Retinal pigment epithelial cell (primary cell): ENCODE measurements around the gene ST3GAL3.

Experiments
- DNase-seq: peaks from one replicate; pipeline ENCODE4 v3.0.0-alpha.2; 2010; ENCODE audit warnings: low read depth
- H3K4me3 ChIP-seq: 2 replicates; pipeline ENCODE4 v1.5.1; 2011; ENCODE audit warnings: mild to moderate bottlenecking, low read length, control low read depth, moderate library complexity
- TF ChIP-seq, protein P1 (sequence below): conservative IDR thresholded peaks from 2 replicates; pipeline ENCODE4 v1.5.1; 2011; ENCODE audit warnings: low read depth, low read length, control low read depth, inconsistent platforms

The ST3GAL3 gene

DNA sequence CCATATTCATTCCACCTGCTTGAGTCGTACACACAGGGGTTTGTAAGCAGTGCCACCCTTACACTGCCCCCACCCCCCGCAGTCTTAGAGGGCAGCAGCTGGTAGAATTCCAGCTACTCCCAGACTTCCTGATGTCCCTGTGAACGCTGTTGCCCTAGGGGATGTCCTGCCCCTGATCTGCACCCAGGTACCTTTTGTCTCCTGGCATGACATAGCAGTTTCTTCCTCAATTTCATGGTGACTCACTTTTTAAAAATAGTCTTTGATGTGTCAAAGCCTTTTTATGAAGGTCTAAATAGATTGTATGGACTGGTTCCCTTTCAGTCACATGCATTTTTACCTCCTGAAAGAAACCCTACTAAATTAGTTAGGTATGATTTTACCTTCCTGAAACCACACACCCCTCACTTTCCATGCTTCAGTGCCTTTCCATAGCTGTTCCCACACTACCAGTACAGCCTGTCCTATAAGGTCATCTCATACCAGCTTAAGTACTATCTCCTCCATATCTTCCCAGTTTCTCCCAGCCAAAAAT is 76.4 kb downstream of the ST3GAL3 start:
- TF ChIP-seq, protein P1, sequence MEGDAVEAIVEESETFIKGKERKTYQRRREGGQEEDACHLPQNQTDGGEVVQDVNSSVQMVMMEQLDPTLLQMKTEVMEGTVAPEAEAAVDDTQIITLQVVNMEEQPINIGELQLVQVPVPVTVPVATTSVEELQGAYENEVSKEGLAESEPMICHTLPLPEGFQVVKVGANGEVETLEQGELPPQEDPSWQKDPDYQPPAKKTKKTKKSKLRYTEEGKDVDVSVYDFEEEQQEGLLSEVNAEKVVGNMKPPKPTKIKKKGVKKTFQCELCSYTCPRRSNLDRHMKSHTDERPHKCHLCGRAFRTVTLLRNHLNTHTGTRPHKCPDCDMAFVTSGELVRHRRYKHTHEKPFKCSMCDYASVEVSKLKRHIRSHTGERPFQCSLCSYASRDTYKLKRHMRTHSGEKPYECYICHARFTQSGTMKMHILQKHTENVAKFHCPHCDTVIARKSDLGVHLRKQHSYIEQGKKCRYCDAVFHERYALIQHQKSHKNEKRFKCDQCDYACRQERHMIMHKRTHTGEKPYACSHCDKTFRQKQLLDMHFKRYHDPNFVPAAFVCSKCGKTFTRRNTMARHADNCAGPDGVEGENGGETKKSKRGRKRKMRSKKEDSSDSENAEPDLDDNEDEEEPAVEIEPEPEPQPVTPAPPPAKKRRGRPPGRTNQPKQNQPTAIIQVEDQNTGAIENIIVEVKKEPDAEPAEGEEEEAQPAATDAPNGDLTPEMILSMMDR, result no peak
- DNase-seq, result no peak
- no peak overlapping the region for H3K4me3 ChIP-seq

DNA sequence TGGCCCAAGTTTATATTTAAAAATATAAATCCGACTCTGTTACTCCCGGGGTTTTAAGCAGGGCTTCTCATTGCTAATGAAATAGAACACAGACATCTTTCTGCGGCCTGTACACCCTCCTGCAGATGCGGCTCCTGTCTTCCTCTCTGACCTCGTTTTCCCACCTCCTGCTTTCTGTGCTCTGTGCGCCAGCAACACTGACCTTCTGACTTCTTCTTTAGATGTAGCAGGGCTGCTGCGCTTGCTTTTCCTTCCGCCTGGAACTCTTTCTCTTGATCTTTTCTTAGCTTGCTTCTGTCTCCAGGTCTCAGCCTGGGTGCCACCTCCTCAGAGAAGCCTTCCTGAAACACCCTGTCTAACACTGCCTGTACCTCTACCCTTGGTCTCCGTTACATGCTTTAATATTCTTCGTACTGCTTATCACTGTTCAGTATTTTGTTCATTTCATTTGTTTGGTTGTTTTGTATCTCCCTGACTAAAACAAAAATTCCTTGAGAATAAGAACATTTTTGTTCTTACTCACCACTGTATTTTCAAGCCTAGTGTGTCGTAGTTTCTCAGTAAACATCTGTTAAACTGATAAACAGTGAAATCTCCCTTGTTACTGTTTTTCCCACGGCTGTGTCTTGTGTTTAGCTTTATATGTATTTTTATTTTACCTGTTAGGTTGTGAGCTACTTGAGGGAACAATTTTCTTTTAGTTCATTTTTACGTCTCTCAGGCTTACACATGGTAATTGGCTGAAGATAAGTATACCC is 79.0 kb downstream of the ST3GAL3 start:
- TF ChIP-seq, protein P1, result no peak
- no peak for DNase-seq

DNA sequence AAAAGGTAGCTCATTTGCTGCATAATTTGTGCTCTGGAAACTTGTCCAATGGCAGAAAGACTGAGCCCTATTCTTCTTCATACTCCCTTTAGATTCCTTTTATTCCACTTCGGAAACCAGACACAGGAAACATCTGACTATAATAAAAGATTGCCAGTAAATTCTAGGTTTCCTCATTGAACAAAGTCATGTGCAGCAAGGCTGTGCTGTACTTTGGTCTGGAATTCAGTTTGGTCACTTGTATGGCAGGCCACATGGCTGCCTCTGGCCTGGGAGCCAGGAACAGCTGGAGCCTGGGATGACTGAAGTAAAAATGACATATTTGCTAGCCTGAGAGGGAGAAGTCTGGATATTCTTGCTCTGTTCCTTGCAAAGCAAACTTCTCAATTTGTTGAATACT is 79.6 kb downstream of the ST3GAL3 start:
- TF ChIP-seq, protein P1, result no peak
- no peak overlapping the region for H3K4me3 ChIP-seq
- DNase-seq, result no peak

More for the DNA sequence above, 79.0 kb downstream of the ST3GAL3 start:
- H3K4me3 ChIP-seq, result no peak overlapping the region

DNA sequence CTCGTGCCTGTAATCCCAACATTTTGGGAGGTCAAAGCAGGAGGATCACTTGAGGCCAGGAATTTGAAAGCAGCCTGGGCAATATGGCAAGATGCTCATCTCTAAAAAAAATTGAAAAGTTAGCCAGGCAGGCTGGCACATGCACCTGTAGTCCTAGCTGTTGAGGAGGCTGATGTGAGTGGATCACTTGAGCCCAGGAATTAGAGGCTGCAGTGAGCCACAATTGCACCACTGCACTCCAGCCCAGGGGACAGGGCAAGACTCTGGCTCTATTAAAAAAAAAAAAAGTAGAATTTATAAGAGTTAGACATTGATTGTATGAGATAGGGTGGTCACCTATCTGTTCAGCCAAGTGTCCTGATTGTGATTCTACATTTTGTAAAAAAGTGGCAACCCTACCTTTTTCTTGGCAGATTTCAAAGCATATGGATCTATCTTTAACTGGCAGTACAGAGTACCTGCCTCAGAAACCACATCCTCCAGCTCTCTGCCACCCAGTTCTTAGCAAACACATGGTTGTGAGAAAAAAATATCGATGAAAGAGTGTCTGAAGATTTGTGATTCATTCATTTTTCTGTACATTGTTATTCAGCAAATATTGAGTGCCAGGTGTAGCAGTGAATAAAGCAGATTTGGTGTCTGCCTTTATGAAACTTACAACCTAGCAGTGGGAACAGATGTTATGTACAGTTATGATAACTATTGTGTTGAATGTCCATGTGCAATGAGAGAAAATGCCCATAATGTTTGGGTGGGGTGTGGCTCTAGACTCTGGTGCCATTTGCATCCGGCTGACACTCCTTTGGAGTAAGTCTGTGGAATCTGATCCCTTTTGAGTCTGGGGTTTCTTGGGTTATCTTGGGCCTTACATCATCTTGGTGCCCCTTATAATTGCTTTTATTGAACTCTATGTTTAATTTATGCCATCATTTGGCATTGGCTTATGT is 82.5 kb downstream of the ST3GAL3 start:
- DNase-seq, result no peak
- TF ChIP-seq, protein P1, result no peak

DNA sequence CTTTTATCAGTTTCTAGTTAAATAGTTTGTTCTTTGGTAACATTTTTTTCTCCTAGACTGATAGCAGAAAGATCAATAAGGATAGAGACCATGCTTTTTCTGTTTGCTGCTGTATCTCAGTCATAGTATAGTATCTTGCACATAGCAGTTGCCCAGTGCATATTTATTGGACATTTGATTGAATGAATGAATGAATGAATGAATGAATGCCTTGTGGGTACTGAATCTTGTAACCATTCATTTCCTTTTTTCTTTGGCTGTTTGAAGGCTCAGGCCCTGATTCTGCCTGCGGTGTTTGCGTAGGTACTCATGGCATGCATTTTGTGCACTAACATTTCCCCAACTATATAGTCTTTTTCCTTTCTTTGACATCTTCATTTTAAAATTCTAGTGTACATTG is 83.9 kb downstream of the ST3GAL3 start:
- H3K4me3 ChIP-seq, result no peak overlapping the region
- TF ChIP-seq, protein P1, result no peak
- DNase-seq, result no peak

More for the DNA sequence above, 82.5 kb downstream of the ST3GAL3 start:
- H3K4me3 ChIP-seq, result no peak overlapping the region

DNA sequence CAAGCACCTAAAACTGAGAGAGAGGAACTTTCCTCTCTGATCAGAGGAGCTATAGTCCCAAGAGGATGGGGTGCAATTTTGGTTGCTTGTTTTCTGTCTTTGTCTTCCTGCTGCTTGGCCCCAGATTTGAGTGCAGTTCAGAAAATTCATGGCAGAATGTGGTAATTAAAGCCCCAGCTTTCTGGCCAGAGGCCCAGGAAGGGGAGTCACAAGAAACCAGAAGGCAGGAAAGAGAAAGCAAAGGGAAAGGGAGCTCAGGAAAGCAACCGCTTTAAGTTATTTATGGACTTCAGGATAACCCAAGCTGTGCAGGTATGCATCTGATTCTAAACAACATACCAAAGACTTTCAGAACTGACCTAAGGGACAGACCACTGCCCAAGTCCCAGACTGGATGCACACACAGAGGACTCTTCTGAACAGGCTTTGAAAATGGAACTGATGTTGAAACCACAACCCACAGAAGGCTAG is 88.8 kb downstream of the ST3GAL3 start:
- DNase-seq, result peak; percentile 42
- no peak overlapping the region for H3K4me3 ChIP-seq
- TF ChIP-seq, protein P1, result no peak
